Measurements from ENCODE around the gene KLC4.
A peak's percentile ranks its signal among the peaks of the same experiment; 100 is the strongest.
"Not testable (repeated sequence)": the region's sequence is repeated elsewhere in the genome, so short reads cannot be mapped to it uniquely, and the experiment has no call there.

Gene KLC4

DNA sequence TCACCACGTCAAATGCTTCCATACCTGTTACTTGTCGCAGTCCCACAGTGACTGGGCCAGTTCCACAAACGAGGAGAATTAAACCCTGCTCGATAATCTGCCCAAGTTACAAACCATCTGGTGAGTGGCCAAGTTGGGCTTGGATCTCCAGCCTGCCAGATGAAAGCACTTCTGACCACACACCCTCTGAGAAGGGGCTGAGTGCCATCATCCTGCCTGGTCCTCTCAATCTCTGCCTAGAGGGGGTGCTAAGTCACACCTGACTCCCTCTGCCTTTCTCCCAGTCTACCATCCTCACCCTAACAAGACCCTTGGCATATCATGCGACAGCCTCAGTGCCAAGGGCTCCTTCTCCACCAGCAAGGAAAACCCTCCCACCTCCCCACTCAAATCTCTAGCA, 22.2 kb upstream of the KLC4 start:
- no peak for DNase-seq

DNA sequence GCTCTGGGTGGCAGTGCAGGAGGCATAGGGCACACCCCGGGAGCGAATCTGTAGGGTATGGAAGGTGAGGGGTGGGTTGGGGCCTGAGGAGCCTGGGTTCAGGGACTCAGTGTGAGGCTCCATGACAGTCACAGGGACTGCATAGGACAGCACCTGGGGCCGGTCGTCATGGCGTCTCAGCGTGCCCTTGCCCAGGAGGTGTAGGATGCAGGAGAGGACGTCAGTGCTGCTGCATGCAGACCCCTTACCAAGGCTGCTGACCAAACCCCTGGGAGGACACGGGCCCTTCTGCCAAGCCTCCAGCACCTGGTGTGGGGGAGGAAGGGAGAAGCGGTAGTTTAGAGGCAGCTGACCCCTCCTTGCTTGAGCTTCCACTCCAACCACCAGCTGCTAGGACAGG, 21.7 kb upstream of the KLC4 start:
- no peak for DNase-seq

DNA sequence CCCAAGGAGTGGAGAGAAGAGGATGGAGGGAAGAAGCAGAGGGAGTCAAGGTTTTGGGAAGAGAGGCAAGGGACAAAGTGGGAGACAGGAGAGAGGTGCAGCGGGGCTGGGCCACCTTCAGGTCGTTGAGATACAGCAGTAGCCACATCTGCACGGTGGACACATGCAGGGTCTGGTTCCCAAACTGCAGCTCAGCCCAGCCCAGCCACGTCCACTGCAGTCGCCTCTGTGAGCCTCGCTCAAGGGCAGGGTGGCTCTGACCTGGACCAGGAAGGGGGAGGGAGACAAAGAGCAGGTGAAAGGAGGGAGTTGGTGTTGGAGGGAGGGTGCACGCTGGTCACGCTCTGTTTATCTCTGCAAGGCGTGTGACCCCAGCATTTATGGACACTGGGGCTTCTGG, 20.7 kb upstream of the KLC4 start:
- DNase-seq: no peak

- no peak for DNase-seq
These were observed 18.7 kb upstream of the KLC4 start for GRCh38 chr6:43040542-43041257.

DNA sequence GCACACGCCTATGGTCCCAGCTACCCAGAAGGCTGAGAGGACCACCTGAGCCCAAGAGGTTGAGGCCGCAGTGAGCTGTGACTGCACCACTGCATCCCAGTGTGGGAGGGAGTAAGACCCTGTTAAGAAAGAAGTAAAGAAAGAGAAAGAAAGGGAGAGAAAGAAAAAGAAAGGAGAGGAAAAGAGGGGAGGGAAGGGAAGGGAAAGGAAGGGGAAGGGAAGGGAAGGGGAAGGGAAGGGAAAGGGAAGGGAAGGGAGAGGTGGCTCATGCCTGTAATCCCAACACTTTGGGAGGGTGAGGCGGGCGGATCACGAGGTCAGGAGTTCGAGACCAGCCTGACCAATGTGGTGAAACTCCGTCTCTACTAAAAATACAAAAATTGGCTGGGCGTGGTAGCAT, 18.0 kb upstream of the KLC4 start:
- not testable (repeated sequence) for DNase-seq

GRCh38 chr6:43043310-43043709, 16.1 kb upstream of the KLC4 start:
- DNase-seq: no peak

- no peak for DNase-seq
These were observed 14.0 kb upstream of the KLC4 start for GRCh38 chr6:43045371-43045930.

GRCh38 chr6:43047998-43048397, 11.4 kb upstream of the KLC4 start:
- no peak for DNase-seq

DNA sequence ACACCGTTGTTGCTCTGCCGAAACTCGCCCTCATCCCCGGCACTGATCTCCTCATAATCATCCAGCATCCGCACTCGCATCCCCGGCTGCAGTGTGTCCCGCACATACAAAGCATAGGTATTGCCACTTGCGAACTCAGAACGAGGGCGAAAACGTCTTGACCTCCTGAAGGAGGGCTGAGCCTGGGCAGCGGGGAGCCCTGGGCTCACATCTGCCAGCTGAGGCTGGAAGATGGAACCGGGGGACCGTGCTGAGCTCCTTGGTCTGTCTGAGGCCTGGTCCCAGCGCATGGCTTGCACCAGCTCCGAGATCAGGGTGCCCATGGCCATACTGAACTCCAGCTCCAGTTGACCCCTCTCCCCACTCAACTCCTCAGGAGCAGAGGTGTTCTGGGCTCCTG, 8.4 kb upstream of the KLC4 start:
- DNase-seq: no peak

- no peak for DNase-seq
These were observed 7.1 kb upstream of the KLC4 start for GRCh38 chr6:43052225-43052841.

- DNase-seq: no peak
These were observed 6.4 kb upstream of the KLC4 start for GRCh38 chr6:43052842-43053544.

GRCh38 chr6:43053545-43054205, 5.8 kb upstream of the KLC4 start, which contains the start of gene CUL7:
CUL7 (minus strand) TSS chr6:43053851; CDS start chr6:43052788, 1,063 bp downstream.
- peak; percentile 96 for DNase-seq

DNA sequence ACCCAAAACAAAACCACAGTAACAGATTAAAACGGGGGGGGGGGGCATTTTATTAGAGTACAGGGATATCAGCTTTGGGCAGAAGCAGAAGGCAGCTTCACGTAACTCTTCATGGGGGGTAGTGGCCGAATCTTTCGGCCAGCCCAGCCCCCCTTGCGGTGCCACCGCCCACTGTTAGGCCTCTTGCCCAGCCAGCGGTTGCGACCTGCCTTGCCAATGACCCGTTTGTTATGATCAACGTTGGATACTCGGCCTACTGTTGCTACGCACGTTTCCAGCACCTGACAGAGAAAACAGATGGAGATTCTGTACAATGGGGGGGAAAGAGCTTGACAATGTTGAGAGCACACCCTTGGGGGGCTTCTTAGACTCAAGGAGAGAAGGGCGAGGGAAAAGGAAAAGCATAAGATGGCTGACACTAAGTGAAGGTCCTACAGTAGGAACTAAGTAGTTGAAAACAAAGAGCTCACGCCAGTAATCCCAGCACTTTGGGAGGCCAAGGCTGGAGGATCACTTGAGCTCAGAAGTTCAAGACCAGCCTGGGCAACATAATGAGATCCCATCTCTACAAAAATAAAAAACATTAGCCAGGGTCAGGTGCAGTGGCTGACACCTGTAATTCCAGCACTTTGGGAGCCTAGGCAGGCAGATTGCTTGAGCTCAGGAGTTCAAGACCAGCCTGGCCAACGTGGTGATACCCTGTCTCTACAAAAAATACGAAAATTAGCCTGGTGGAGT, 5.1 kb upstream of the KLC4 start:
- DNase-seq: no peak

DNA sequence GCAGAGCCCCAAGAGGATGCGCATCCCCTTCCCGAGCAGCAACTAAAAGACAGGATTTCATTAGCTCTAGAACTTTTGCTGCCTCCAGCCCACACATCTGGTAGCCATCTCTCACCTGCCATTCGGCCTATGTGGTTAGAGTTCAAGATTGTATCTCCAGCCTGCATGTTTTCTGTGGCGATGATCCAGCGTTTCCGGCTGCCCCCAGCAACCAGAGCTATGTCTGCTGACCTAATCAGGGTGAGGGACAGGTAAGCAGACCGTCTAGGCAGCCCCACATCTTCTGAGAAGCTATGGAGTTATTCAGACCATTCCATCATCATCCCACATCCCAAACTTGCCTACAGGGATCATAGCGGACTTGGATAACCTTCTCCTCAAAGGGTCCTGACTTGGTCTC, 3.5 kb upstream of the KLC4 start:
- DNase-seq: no peak

DNA sequence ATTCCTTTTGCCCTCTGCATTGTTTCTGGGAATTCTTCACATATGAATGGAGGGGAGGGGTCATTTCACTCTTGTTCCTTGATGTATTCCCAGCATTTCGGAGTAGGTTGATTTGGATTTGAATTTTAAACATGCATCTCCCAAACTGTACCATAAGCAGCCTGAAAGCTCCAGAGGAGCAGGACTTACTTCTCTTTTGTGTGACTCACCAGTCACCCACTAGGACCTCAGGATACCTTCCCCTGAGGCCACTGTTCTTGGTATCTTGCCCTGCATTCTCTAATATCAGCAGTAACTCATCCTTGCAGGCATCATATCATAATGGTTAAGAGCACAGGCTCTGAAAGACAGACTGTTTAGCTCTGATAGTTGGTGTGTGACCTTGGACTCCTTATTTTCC, 900 bp upstream of the KLC4 start:
- DNase-seq: no peak

GRCh38 chr6:43060034-43060754, 763 bp downstream of the KLC4 start:
- DNase-seq: no peak

- DNase-seq: no peak
These were observed 1.6 kb downstream of the KLC4 start for GRCh38 chr6:43060755-43061633.

- DNase-seq: no peak
These were observed 2.4 kb downstream of the KLC4 start for GRCh38 chr6:43061861-43062260.

DNA sequence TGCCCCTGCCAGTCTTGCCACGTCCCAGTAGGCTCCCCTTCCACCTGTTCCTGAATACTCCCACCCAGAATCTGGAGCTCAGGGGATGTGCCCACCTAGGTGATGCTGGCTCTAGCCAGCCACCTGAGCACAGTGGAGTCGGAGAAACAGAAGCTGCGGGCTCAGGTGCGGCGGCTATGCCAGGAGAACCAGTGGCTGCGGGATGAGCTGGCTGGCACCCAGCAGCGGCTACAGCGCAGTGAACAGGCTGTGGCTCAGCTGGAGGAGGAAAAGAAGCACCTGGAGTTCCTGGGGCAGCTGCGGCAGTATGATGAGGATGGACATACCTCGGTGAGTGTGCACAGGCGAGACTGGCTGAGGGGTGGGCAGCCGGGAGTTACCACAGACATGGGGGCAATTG, 3.4 kb downstream of the KLC4 start:
- DNase-seq: no peak

DNA sequence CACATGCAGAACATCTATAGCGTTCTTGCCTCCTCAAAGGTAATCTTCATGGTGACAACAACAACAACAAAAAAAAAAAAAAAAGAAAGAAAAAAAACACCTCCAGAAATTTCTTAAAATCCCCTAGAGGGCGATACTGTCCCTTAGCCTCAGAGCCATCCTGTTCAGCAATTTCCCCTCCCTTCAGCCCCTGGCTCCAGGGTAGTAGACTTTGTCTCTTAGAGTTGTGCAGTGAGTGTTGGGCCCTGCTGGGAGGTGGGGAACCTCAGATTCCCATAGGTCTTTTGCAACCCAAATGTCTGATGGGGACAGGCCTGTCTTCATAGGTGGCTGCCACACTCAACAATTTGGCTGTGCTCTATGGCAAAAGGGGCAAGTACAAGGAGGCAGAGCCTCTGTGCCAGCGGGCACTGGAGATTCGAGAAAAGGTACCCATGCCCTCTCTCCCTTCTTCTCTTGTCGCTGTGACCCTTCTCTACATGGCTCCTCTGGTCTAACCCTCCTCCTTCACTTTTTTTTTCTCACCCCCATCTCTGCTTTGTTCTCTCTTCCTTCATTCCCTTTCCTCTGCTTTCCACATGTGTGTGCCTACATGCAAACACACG, 10.7 kb downstream of the KLC4 start:
- peak; percentile 65 for DNase-seq

All from HCEC 1CT (cell line).